Measurements from ENCODE around the gene JAM3.
"Not testable (repeated sequence)": the region's sequence is repeated elsewhere in the genome, so short reads cannot be mapped to it uniquely, and the experiment has no call there.

JAM3 gene

GRCh38 chr11:134063124-134063495 is 5.8 kb upstream of the JAM3 start:
- no peak for DNase-seq

GRCh38 chr11:134063991-134064747 is 4.7 kb upstream of the JAM3 start:
- no peak for DNase-seq

GRCh38 chr11:134065381-134065780 is 3.5 kb upstream of the JAM3 start:
- DNase-seq, result no peak

GRCh38 chr11:134066943-134067885 is 1.7 kb upstream of the JAM3 start:
- DNase-seq, result no peak

GRCh38 chr11:134069426-134070341 is 812 bp downstream of the JAM3 start:
- peak; percentile 14 for DNase-seq

- DNase-seq, result no peak
These were observed 1.5 kb downstream of the JAM3 start for GRCh38 chr11:134070342-134070845.

- DNase-seq, result no peak
These were observed 2.4 kb downstream of the JAM3 start for GRCh38 chr11:134071306-134071705.

- no peak for DNase-seq
These were observed 3.0 kb downstream of the JAM3 start for GRCh38 chr11:134071766-134072402.

GRCh38 chr11:134072844-134073243 is 4.0 kb downstream of the JAM3 start:
- no peak for DNase-seq

- no peak for DNase-seq
These were observed 5.5 kb downstream of the JAM3 start for GRCh38 chr11:134074346-134074745.

GRCh38 chr11:134074766-134075165 is 5.9 kb downstream of the JAM3 start:
- DNase-seq, result no peak

GRCh38 chr11:134079317-134079716 is 10.4 kb downstream of the JAM3 start:
- no peak for DNase-seq

- not testable (repeated sequence) for DNase-seq
These were observed 12.4 kb downstream of the JAM3 start for GRCh38 chr11:134081258-134081657.

GRCh38 chr11:134082990-134083389 is 14.1 kb downstream of the JAM3 start:
- DNase-seq, result no peak

GRCh38 chr11:134086376-134086775 is 17.5 kb downstream of the JAM3 start:
- DNase-seq, result no peak

- not testable (repeated sequence) for DNase-seq
These were observed 23.1 kb downstream of the JAM3 start for GRCh38 chr11:134092006-134092405.

GRCh38 chr11:134097166-134097565 is 28.3 kb downstream of the JAM3 start:
- no peak for DNase-seq

- DNase-seq, result no peak
These were observed 29.8 kb downstream of the JAM3 start for GRCh38 chr11:134098566-134099184.

GRCh38 chr11:134100171-134100570 is 31.3 kb downstream of the JAM3 start:
- DNase-seq, result no peak

GRCh38 chr11:134101282-134101681 is 32.4 kb downstream of the JAM3 start:
- no peak for DNase-seq

GRCh38 chr11:134110252-134110815 is 41.5 kb downstream of the JAM3 start:
- no peak for DNase-seq

All from CD4-positive, alpha-beta T cell treated with Interleukin-17A for 4 hours (primary cell).